ENCODE measurements around the gene SMIM35.

DNA sequence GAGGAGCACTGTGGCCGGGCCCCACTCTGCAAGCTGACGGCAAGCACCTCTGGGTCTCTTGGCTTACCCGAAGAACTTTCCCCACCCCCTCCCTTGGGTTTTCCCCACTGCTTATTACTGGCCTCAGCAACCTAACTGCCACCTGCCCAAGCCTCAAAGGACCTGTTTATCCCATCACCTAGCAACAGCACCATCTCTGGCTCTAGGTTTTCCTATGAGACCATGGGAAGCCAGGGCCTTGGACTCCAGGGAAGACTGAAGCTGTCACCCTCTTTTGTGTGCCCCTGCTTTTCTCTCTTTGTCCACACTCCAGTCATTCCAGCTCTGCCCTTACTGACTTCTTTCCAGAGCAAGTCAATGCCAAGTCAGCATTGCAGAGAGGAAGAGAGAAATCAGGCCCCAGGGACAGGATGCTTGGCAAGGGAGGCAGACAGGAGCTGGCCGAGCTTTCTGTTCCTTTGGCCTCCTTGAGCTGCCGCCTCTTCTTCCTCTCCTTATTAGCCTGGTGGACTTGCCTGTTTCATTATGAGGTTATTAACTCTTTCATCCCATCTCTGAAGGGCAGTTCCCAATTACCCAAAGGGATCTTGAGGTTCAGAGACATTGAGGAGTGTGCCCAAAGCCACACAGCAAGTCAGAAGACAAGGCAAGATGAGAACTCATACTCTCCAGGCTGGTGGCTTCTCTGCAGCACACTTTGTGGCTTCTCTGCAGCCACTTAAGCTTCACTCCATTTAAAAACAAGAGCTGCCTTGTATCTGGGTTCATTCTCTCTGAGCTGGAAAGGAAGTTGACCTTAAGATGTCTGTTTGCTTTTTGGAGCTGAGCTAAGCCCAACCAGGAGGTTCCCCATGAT is at the start of gene SMIM35:
- no peak for TF ChIP-seq CTCF (IDR thresholded peaks at IDR 0.05)
- no peak for TF ChIP-seq NFE2L1 (CRISPR knock-in tag; IDR thresholded peaks at IDR 0.05)
- TF ChIP-seq E2F5 (CRISPR knock-in tag; IDR thresholded peaks at IDR 0.05), result no peak
- no peak for TF ChIP-seq ELF4 (CRISPR knock-in tag; IDR thresholded peaks at IDR 0.05; ENCODE audit: low read depth)
- TF ChIP-seq, protein P1, sequence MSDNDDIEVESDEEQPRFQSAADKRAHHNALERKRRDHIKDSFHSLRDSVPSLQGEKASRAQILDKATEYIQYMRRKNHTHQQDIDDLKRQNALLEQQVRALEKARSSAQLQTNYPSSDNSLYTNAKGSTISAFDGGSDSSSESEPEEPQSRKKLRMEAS (CRISPR knock-in tag; IDR thresholded peaks at IDR 0.05), result no peak
- no peak for TF ChIP-seq CREB1 (CRISPR knock-in tag; IDR thresholded peaks at IDR 0.05)
- no peak for TF ChIP-seq NFYB (CRISPR knock-in tag; conservative IDR thresholded peaks at IDR 0.05; ENCODE audit: low read depth)
- TF ChIP-seq, protein P2, sequence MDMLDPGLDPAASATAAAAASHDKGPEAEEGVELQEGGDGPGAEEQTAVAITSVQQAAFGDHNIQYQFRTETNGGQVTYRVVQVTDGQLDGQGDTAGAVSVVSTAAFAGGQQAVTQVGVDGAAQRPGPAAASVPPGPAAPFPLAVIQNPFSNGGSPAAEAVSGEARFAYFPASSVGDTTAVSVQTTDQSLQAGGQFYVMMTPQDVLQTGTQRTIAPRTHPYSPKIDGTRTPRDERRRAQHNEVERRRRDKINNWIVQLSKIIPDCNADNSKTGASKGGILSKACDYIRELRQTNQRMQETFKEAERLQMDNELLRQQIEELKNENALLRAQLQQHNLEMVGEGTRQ (CRISPR knock-in tag; IDR thresholded peaks at IDR 0.05), result no peak
- TF ChIP-seq CREM (CRISPR knock-in tag; IDR thresholded peaks at IDR 0.05), result no peak
- TF ChIP-seq ZBTB43 (CRISPR knock-in tag; IDR thresholded peaks at IDR 0.05), result no peak
- TF ChIP-seq FOXK1 (CRISPR knock-in tag; IDR thresholded peaks at IDR 0.05), result no peak
